Rectal smooth muscle tissue (tissue), 1 donor: ENCODE results near the gene ILRUN.
"Not testable (repeated sequence)": the region's sequence is repeated elsewhere in the genome, so short reads cannot be mapped to it uniquely, and the experiment has no call there.

Experiments used
- H3K27ac ChIP-seq: one replicate; pipeline ENCODE4 v1.7.0; 2013; ENCODE audit warnings: low read depth, low read length, inconsistent platforms
- H3K27me3 ChIP-seq: one replicate; pipeline ENCODE4 v1.7.0; 2013; ENCODE audit warnings: low read length; ENCODE audit not compliant: control insufficient read depth, insufficient read depth
- H3K36me3 ChIP-seq: one replicate; pipeline ENCODE4 v1.7.0; 2013; ENCODE audit warnings: low read length; ENCODE audit not compliant: control insufficient read depth, insufficient read depth
- H3K4me1 ChIP-seq: one replicate; pipeline ENCODE4 v1.7.0; 2013; ENCODE audit warnings: low read length; ENCODE audit not compliant: control insufficient read depth, insufficient read depth
- H3K4me3 ChIP-seq: one replicate; pipeline ENCODE4 v1.7.0; 2013; ENCODE audit warnings: low read length
- H3K9ac ChIP-seq: one replicate; pipeline ENCODE4 v1.7.0; 2013; ENCODE audit warnings: low read length

ILRUN gene

DNA sequence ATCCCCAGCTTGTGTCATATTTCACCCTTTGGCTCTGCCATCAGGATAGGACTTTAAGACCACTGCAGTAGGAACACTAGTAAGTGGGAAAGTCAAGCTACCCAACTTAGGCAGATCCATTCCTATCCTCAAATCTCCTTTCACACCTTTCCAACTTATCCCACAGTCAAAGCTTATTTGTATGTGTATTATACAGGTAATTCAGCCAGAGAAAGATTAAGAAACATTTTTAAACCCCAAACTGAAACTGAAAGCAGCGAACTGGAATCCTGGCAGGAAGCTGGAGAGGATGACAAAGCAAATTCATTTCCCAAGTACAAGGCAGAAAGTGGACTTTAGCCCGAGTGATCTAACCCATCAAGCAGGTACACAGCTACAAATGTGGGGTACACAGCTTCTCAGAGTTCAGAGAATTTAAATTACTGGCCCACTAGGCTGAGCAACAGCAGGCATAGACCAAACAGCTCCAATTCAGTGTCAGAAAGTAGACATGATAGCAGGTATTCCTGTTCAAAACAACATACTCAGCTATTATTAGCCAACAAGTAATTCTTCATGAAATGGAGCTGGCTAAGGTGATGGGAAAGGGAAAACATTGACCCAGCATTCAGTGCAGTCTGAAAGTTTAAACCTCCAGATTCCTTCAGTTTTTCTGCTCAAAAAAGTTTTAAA is 39.1 kb downstream of the ILRUN start:
- peaks cover 2% of the 10 kb centered on the region for H3K36me3 ChIP-seq
- no peak overlapping the region for H3K9ac ChIP-seq
- H3K27me3 ChIP-seq, result no peaks in the 10 kb centered on the region
- peak overlapping the region; percentile 81 for H3K27ac ChIP-seq
- H3K4me3 ChIP-seq, result peak overlapping the region; percentile 65
- peaks cover 13% of the 10 kb centered on the region for H3K4me1 ChIP-seq

DNA sequence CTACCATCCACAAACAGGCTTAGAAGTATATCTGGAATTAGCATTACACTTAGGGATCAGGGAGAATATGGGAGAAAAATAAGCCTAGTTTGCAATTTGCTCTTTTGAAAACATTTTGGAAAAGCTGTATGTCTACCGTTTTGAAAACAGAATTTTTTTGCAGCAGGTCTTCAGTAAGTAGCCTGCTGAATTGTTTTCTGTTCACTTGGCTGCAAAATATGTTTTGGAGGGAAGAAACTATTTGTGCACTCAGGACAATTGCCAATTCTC is 39.6 kb downstream of the ILRUN start:
- H3K27me3 ChIP-seq, result no peaks in the 10 kb centered on the region
- peak overlapping the region; percentile 65 for H3K4me3 ChIP-seq
- peaks cover 13% of the 10 kb centered on the region for H3K4me1 ChIP-seq
- peaks cover 2% of the 10 kb centered on the region for H3K36me3 ChIP-seq
- peak overlapping the region; percentile 81 for H3K27ac ChIP-seq
- no peak overlapping the region for H3K9ac ChIP-seq

DNA sequence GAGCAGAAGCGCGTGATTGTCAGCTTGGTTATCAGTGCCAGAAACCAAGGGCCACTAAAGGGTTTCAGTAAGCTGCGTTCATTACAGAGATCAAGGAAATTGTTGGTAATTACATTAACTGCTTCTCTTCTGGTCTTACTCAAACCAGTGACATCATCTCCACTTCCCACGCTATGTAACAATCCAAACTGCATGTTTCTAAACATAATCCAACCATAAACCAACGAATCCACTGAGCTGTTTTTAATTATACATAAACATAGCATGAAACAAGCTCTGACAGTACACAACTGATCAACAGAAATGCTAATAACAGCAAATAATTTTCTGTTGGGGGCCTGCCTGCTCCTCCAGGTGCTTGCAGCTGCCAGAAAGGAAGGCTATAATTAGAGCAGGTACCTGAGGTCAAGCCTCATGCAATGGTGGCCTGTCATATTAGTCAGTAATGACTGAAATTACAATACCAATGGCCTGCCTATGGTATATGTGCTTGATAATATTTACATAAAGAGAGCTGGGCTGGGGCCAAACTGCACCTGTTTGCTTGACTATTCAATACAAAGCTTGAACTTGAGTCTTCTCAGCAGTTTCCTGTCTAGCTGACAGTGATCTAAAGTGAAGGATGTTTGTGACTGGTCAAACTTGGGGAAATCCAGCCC is 40.1 kb downstream of the ILRUN start:
- H3K4me1 ChIP-seq, result peaks cover 13% of the 10 kb centered on the region
- H3K36me3 ChIP-seq, result peaks cover 2% of the 10 kb centered on the region
- H3K4me3 ChIP-seq, result peak overlapping the region; percentile 65
- no peaks in the 10 kb centered on the region for H3K27me3 ChIP-seq
- no peak overlapping the region for H3K9ac ChIP-seq
- peak overlapping the region; percentile 81 for H3K27ac ChIP-seq

DNA sequence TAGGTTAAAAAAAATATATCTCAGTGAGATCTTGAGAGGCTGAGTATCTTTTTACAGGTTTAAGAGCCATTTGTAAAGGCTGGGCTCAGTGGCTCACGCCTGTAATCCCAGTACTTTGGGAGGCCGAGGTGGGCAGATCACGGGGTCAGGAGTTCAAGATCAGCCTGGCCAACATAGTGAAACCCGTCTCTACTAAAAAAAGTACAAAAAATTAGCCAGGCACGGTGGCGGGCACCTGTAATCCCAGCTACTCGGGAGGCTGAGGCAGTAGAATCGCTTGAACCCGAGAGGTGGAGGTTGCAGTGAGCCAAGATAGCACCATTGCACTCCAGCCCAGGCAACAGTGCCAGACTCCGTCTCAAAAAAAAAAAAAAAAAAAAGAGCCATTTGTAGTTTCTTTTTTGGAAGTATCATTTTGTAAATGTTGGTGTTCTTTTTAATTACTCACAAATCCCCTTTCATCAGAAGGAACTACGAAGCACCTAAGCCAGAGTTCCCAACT is 40.6 kb downstream of the ILRUN start:
- peaks cover 13% of the 10 kb centered on the region for H3K4me1 ChIP-seq
- H3K9ac ChIP-seq, result not testable (repeated sequence)

DNA sequence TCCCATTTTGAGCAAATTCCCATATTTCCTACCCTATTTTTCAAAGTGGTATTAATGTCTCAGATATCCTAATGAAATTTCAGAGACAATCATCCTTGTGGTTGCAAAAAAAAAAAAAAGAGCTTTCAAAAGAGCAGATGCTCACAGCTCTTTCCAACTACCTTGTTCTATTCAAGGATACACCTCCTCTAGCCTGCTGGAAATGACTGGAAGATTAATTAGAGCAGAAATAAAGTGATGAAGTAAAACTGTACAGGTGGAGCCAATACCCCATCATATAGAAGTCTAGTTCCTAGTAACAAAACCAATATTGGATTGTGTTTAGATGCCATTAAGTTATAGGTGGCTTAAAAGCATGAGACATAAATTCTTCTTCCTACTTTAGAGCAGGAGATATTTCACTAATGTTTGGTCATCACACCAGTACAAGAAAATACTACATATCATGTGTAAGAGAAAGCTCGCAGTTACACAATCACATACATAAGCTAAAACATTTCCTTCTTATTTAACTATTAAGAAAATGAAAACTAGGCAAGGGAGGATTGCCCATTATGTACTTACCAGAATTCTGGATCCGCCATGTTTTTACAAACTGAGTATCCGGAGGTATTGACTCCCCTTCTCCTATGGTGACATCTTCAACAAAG is 42.4 kb downstream of the ILRUN start:
- Histone ChIP-seq H3K27ac (no peak overlapping the region), H3K9ac (no peak overlapping the region), H3K36me3 (peaks cover 2% of the 10 kb centered on the region), H3K27me3 (no peaks in the 10 kb centered on the region), H3K4me1 (peaks cover 13% of the 10 kb centered on the region), H3K4me3 (no peak overlapping the region)

More for the DNA sequence above, 40.6 kb downstream of the ILRUN start:
- H3K27me3 ChIP-seq, H3K36me3 ChIP-seq: not testable (repeated sequence)
- Histone ChIP-seq H3K27ac (peak overlapping the region; percentile 81), H3K4me3 (peak overlapping the region; percentile 65)

DNA sequence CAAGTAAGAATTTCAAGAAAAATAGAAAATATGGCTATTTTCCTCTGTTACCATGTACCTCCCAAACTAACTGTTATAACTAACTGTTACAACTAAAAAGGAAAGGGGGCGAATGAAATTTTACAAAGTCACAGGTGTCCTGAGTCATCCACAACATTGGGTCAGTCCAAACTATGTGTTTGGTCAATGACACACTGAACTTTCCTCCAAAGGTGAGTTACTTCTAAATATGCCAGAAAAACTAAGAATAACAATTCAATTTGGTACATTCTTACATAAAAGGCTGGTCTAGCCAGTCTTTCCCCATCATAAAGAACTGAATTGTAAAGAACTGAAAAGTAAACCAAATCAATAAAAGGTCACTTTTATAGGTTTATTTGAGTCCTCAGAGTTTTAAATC is 44.3 kb downstream of the ILRUN start:
- no peaks in the 10 kb centered on the region for H3K27me3 ChIP-seq
- H3K27ac ChIP-seq, result no peak overlapping the region
- peaks cover 2% of the 10 kb centered on the region for H3K36me3 ChIP-seq
- H3K9ac ChIP-seq, result no peak overlapping the region
- peaks cover 13% of the 10 kb centered on the region for H3K4me1 ChIP-seq
- no peak overlapping the region for H3K4me3 ChIP-seq

DNA sequence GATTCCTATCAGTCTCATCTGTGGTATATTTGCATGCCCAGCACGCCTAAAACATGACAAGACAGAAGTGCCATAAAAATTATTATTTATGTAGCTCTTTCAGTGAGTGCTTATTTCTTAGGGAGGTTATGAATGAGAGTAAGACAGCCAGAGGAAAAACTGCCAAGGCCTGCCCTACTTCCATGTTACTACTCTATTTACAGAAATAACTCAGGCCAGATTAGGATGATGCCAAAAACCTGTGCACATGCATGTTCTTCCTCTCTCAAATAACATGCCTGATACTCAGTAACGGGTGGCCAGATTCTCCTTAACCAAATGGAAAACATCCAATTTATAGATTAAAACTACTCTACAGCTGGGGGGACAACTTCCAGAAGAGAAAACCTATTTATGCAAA is 45.7 kb downstream of the ILRUN start:
- peaks cover 2% of the 10 kb centered on the region for H3K4me1 ChIP-seq
- no peak overlapping the region for H3K27ac ChIP-seq
- H3K4me3 ChIP-seq, result no peak overlapping the region
- no peak overlapping the region for H3K9ac ChIP-seq
- H3K36me3 ChIP-seq, result peaks cover 2% of the 10 kb centered on the region
- no peaks in the 10 kb centered on the region for H3K27me3 ChIP-seq

DNA sequence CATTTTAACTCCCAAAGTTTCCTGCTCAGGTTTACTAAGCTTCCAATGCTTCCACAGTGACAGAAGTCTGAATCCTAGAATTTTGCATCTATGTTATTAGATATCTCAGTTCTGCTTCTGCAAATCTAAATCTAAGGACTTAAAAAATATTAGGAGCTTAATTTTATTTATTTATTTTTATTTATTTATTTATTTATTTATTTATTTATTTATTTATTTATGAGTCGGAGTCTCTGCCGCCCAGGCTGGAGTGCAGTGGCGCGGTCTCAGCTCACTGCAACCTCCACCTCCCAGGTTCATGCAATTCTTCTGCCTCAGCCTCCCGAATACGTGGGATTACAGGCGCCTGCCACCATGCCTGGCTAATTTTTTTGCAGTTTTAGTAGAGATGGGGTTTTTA is 46.3 kb downstream of the ILRUN start:
- H3K27me3 ChIP-seq, H3K9ac ChIP-seq, H3K27ac ChIP-seq, H3K4me1 ChIP-seq, H3K4me3 ChIP-seq, H3K36me3 ChIP-seq: not testable (repeated sequence)

DNA sequence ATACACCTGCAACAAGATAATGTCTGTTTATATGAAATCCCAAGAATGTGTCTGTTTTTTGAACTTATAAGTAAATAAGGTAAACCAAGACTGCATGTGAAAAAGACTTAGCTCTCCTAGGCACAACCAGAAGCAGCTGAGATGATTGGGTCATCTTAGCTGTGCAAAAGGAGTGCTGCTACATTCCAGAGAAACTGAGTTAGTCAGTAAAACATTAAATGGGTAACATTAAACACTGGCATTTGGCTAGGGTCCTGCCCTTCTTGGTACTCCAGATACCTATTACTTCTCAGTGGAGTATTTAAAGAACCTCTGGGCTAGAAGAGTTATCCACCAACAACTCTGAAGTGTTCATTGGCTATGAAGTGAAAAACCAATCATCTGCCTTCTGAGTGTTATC is 47.8 kb downstream of the ILRUN start:
- no peak overlapping the region for H3K27ac ChIP-seq
- no peaks in the 10 kb centered on the region for H3K27me3 ChIP-seq
- H3K9ac ChIP-seq, result no peak overlapping the region
- no peak overlapping the region for H3K4me3 ChIP-seq
- no peaks in the 10 kb centered on the region for H3K36me3 ChIP-seq
- H3K4me1 ChIP-seq, result no peaks in the 10 kb centered on the region
